ENCODE results near the gene DCAF15.

DNA sequence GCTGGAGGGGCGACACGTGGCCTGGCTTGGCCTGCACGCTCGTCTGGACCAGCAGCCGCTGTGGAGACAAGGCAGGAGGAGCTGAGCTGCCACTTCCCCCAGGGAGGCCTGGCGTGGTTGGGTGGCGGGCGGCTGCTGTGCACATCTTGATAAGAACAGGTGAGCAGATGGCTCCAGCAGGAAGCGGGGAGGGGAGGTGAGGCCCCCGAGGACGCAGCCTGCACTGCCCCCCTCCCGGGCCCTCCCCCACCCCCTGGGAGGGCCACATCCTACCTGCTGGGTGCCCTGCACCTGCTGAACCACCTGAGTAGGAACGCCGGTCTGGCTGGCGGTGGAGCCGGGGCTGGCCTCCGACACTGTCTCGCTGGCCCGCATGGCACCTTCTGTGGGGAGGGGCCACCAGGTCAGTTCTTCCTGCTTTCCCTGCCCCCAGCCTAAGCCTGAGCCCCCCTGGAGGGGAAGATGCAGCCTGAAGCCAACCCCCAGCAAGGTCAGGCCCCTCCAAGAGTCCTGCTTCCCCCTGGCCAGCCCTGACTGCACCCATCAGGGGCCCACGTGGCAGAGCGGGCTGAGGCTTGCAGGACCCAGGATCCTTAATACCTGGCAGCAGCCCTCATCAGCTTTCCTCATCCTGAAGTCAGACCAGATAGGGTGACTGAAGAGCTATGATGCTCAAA, 31.0 kb downstream of the DCAF15 start:
- TF ChIP-seq, protein P1, sequence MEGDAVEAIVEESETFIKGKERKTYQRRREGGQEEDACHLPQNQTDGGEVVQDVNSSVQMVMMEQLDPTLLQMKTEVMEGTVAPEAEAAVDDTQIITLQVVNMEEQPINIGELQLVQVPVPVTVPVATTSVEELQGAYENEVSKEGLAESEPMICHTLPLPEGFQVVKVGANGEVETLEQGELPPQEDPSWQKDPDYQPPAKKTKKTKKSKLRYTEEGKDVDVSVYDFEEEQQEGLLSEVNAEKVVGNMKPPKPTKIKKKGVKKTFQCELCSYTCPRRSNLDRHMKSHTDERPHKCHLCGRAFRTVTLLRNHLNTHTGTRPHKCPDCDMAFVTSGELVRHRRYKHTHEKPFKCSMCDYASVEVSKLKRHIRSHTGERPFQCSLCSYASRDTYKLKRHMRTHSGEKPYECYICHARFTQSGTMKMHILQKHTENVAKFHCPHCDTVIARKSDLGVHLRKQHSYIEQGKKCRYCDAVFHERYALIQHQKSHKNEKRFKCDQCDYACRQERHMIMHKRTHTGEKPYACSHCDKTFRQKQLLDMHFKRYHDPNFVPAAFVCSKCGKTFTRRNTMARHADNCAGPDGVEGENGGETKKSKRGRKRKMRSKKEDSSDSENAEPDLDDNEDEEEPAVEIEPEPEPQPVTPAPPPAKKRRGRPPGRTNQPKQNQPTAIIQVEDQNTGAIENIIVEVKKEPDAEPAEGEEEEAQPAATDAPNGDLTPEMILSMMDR (IDR thresholded peaks at IDR 0.05) = no peak
- no peak for TF ChIP-seq ZFX (IDR thresholded peaks at IDR 0.05; ENCODE audit: borderline replicate concordance)
